ENCODE results near the gene CHTOP. TPM values are rescaled to one million over a fixed set of nuclear protein-coding genes. Genes with fewer than 3 reads are reported as not detected.

Gene CHTOP
- total RNA-seq, 1 experiment from 2014 or later, result 83.9 TPM

DNA sequence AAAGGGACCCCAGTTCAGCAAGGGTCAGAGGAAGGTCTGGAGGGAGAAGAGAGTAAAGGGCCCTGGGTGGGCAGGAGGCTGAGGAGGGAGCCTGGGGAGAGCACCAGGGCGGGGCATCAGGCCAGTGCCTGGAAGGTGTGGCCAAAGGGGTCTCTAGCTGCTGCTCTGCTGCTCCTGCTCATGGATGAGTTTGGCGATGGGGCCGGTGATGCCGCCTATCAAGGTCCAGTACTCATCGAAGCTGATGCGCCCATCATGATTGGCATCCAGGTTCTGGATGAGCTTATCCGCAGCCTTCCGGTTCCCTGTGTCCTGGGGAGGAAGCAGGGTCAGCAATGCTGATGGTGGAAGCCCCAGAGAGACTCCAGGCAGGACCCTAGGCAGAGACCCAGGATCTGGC is 26.5 kb upstream of the CHTOP start:
- H3K36me3 ChIP-seq (ENCODE audit: low read depth), result peaks cover 23% of the 10 kb centered on the region

DNA sequence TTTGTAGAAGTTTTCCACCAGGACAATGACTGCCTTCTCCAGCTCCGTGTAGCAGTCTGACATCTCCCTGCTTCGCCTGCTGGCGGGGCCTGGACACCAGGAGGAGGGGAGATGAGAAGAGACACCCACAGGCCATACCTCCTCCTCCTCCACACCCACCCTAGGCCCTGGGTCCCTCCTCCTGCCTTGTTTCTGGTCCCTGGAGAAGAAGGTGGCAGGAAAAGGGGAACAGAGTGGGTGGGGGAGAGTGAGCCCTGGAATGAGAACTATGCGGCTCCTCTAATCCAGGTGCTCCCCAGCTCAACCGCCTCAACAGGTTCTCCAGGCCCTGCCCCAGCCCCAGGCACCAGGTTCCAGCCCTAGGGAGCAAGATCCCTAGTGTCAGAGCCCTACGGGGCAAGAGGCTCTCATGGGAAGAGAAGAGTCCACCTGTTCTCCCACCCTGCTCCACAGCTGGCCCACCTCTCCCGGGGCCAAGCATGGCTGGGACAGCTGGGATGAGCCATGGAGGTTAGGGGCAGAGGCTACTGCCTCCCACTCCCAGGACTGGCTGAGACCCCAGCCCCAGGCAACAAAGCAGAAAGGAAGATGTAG is 25.7 kb upstream of the CHTOP start:
- Histone ChIP-seq H2AFZ (no peak overlapping the region), H3K36me3 (ENCODE audit: low read depth) (peaks cover 23% of the 10 kb centered on the region), H3F3A (ENCODE audit: insufficient read depth, low read depth) (peaks cover 68% of the 10 kb centered on the region), H3K4me2 (peak overlapping the region; percentile 84), H4K20me1 (ENCODE audit: insufficient read depth) (no peaks in the 10 kb centered on the region), H3K27me3 (ENCODE audit: insufficient read depth, low read depth) (no peaks in the 10 kb centered on the region), H3K4me3 (peak overlapping the region; percentile 56), H3K9me2 (ENCODE audit: insufficient read depth) (no peaks in the 10 kb centered on the region), H3K4me1 (replicated peaks; ENCODE audit: insufficient read depth) (peaks cover 44% of the 10 kb centered on the region), H3K27ac (peak overlapping the region; percentile 96), H3K79me2 (ENCODE audit: low read depth) (peaks cover 48% of the 10 kb centered on the region), H3K9me3 (ENCODE audit: insufficient read depth, low read depth) (no peaks in the 10 kb centered on the region)
- ChIA-PET CTCF (interaction anchor here (1.0 to 1.3 kb wide), 2 partner anchors 26 to 35 kb away, joined by 3 to 4 read pairs; partner anchors contain the start of gene CHTOP), POLR2A (ENCODE audit: unreplicated experiment) (interaction anchor here (0.6 to 1.1 kb wide), 4 partner anchors 26 to 1818 kb away, joined by 6 to 12 read pairs (median 7); partner anchors contain the start of genes CHTOP and TDRKH)
- TF ChIP-seq, protein P1, sequence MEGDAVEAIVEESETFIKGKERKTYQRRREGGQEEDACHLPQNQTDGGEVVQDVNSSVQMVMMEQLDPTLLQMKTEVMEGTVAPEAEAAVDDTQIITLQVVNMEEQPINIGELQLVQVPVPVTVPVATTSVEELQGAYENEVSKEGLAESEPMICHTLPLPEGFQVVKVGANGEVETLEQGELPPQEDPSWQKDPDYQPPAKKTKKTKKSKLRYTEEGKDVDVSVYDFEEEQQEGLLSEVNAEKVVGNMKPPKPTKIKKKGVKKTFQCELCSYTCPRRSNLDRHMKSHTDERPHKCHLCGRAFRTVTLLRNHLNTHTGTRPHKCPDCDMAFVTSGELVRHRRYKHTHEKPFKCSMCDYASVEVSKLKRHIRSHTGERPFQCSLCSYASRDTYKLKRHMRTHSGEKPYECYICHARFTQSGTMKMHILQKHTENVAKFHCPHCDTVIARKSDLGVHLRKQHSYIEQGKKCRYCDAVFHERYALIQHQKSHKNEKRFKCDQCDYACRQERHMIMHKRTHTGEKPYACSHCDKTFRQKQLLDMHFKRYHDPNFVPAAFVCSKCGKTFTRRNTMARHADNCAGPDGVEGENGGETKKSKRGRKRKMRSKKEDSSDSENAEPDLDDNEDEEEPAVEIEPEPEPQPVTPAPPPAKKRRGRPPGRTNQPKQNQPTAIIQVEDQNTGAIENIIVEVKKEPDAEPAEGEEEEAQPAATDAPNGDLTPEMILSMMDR (conservative IDR thresholded peaks at IDR 0.05), result peak; percentile 22; the same call in 1 of the 2 replicates
- TF ChIP-seq EZH2 (IDR thresholded peaks at IDR 0.05; ENCODE audit: low read depth), result no peak
- DNase-seq, result peak; percentile 94 to 96
- TSS peak; percentile 11 for BruUV-seq (replicated peaks)
- intact Hi-C loops (cut with micrococcal nuclease; ENCODE audit: unreplicated experiment), result loop anchor here (1.0 kb wide), 6 partner anchors 19 to 75 kb away; partner anchors contain the start of genes CHTOP and S100A13

More for the DNA sequence above, 26.5 kb upstream of the CHTOP start:
- Histone ChIP-seq H3K4me3 (peak overlapping the region; percentile 56; the same call in 1 of the 2 replicates), H3K79me2 (ENCODE audit: low read depth) (peaks cover 43% of the 10 kb centered on the region), H3K4me1 (replicated peaks; ENCODE audit: insufficient read depth) (peaks cover 45% of the 10 kb centered on the region), H3F3A (ENCODE audit: insufficient read depth, low read depth) (peaks cover 70% of the 10 kb centered on the region), H3K27ac (peak overlapping the region; percentile 96), H2AFZ (no peak overlapping the region), H3K4me2 (peak overlapping the region; percentile 84), H3K27me3 (ENCODE audit: insufficient read depth, low read depth) (no peaks in the 10 kb centered on the region), H4K20me1 (ENCODE audit: insufficient read depth) (no peaks in the 10 kb centered on the region), H3K9me2 (ENCODE audit: insufficient read depth) (no peaks in the 10 kb centered on the region), H3K9me3 (ENCODE audit: insufficient read depth, low read depth) (no peaks in the 10 kb centered on the region)
- no peak for TF ChIP-seq EZH2 (IDR thresholded peaks at IDR 0.05; ENCODE audit: low read depth)
- TF ChIP-seq, protein P1 (conservative IDR thresholded peaks at IDR 0.05), result no peak
- POLR2A ChIA-PET (ENCODE audit: unreplicated experiment), result interaction anchor here (0.6 kb wide), 1 partner anchor 28 kb away, joined by 7 read pairs; no protein-coding TSS in a partner anchor
- CTCF ChIA-PET, result interaction anchor here (0.7 to 1.3 kb wide), 3 partner anchors 27 to 97 kb away, joined by 3 to 4 read pairs (median 3); partner anchors contain the start of gene CHTOP
- intact Hi-C loops (cut with micrococcal nuclease; ENCODE audit: unreplicated experiment), result no loop called here
- no TSS peak for BruUV-seq (replicated peaks)
- DNase-seq, result no peak

DNA sequence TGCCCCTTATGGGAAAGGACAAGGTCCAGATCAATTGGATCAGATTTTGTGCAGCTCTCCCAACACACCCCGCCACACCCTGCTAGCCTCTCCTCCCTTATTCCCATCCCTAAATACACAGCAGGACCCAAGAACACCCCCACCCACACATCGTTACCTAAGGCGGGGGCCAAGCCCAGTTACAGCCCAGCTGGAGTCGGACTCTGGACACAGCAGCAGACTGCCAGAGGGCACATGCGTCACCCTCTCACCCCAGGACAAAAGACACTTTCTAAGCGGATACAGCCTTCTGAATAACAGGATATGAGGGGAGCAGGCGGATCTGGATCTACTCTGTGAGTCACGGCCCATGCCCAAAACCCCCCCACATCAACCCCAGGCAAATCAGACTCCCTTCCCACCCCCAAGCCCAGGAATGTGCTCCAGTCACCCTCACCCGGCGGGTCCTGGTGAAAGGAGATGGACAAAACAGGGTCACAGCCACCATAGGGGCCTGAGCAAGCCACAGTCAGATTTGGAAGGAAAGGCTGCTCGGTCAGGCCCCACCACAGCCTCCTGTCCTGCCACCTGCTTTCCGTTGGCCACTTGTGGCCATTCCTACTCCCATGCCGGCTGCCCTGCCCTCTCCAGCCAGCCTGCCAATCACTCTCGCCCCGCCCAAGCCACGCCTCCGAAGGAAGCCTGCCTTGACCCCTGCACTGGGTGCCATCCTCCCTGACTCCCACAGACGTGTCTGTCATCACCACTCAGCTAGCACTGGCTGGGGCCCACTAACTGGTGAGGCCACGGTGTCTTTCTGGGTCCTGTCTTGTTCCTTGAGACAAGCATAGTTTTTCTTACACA is 24.9 kb upstream of the CHTOP start:
- intact Hi-C loops (cut with micrococcal nuclease; ENCODE audit: unreplicated experiment), result loop anchor here (1.0 kb wide), 7 partner anchors 18 to 93 kb away; partner anchors contain the start of genes CHTOP and S100A13
- no peaks in the 10 kb centered on the region for H3K9me2 ChIP-seq (ENCODE audit: insufficient read depth)
- H3K9me3 ChIP-seq (ENCODE audit: insufficient read depth, low read depth), result no peaks in the 10 kb centered on the region
- H3F3A ChIP-seq (ENCODE audit: insufficient read depth, low read depth), result peaks cover 72% of the 10 kb centered on the region
- H3K4me3 ChIP-seq, result peak overlapping the region; percentile 56
- no peaks in the 10 kb centered on the region for H4K20me1 ChIP-seq (ENCODE audit: insufficient read depth)
- H3K79me2 ChIP-seq (ENCODE audit: low read depth), result peaks cover 50% of the 10 kb centered on the region
- H3K4me1 ChIP-seq (replicated peaks; ENCODE audit: insufficient read depth), result peaks cover 52% of the 10 kb centered on the region
- CTCF ChIA-PET, result no interaction called here
- no peak for TF ChIP-seq EZH2 (IDR thresholded peaks at IDR 0.05; ENCODE audit: low read depth)
- TF ChIP-seq, protein P1 (conservative IDR thresholded peaks at IDR 0.05), result no peak; the same call in 1 of the 2 replicates
- peak overlapping the region; percentile 84 for H3K4me2 ChIP-seq
- peak overlapping the region; percentile 25; the same call in 1 of the 2 replicates for H2AFZ ChIP-seq
- POLR2A ChIA-PET (ENCODE audit: unreplicated experiment), result interaction anchor here (0.6 to 1.6 kb wide), 4 partner anchors 19 to 1818 kb away, joined by 3 to 12 read pairs (median 6); partner anchors contain the start of genes CHTOP, S100A13 and TDRKH
- peak; percentile 94 to 98 for DNase-seq
- peaks cover 23% of the 10 kb centered on the region for H3K36me3 ChIP-seq (ENCODE audit: low read depth)
- BruUV-seq (replicated peaks), result no TSS peak
- no peaks in the 10 kb centered on the region for H3K27me3 ChIP-seq (ENCODE audit: insufficient read depth, low read depth)
- peak overlapping the region; percentile 96 for H3K27ac ChIP-seq

Data from PC-9 (cell line).